GM21381 (cell line): Measurements from ENCODE around the gene HOXB1.
A peak's percentile ranks its signal among the peaks of the same experiment; 100 is the strongest.
"Not testable (repeated sequence)": the region's sequence is repeated elsewhere in the genome, so short reads cannot be mapped to it uniquely, and the experiment has no call there.

ENCODE experiments used
- ATAC-seq: cut with Tn5 transposase; IDR thresholded peaks from one replicate; pipeline ENCODE4 v1.9.1; 2021; ENCODE audit warnings: mild to moderate bottlenecking, moderate library complexity; ENCODE audit not compliant: unreplicated experiment

The HOXB1 gene

GRCh38 chr17:48523010-48523409 lies 7.8 kb downstream of the HOXB1 start:
- ATAC-seq, result no peak

GRCh38 chr17:48522031-48522653 lies 8.7 kb downstream of the HOXB1 start:
- ATAC-seq, result no peak

GRCh38 chr17:48520631-48521079 lies 10.2 kb downstream of the HOXB1 start:
- ATAC-seq, result no peak

- no peak for ATAC-seq
These were observed 11.4 kb downstream of the HOXB1 start for GRCh38 chr17:48519427-48519826.

- no peak for ATAC-seq
These were observed 13.3 kb downstream of the HOXB1 start for GRCh38 chr17:48517478-48517877.

- no peak for ATAC-seq
These were observed 14.6 kb downstream of the HOXB1 start for GRCh38 chr17:48515925-48516900.

GRCh38 chr17:48514477-48514876 lies 16.3 kb downstream of the HOXB1 start:
- ATAC-seq, result no peak

GRCh38 chr17:48513666-48514455 lies 16.9 kb downstream of the HOXB1 start:
- no peak for ATAC-seq

GRCh38 chr17:48513097-48513496 lies 17.7 kb downstream of the HOXB1 start:
- ATAC-seq, result no peak

GRCh38 chr17:48510761-48511604 lies 19.8 kb downstream of the HOXB1 start:
- ATAC-seq, result peak; percentile 56

GRCh38 chr17:48510381-48510760 lies 20.4 kb downstream of the HOXB1 start:
- ATAC-seq, result no peak

GRCh38 chr17:48509708-48510107 lies 21.1 kb downstream of the HOXB1 start:
- not testable (repeated sequence) for ATAC-seq

GRCh38 chr17:48506246-48506645 lies 24.6 kb downstream of the HOXB1 start:
- ATAC-seq, result no peak

GRCh38 chr17:48505788-48506187 lies 25.0 kb downstream of the HOXB1 start:
- peak; percentile 74 for ATAC-seq

GRCh38 chr17:48504953-48505352 lies 25.9 kb downstream of the HOXB1 start:
- no peak for ATAC-seq

- no peak for ATAC-seq
These were observed 27.1 kb downstream of the HOXB1 start for GRCh38 chr17:48503747-48504146.

GRCh38 chr17:48502901-48503300 lies 27.9 kb downstream of the HOXB1 start:
- no peak for ATAC-seq

GRCh38 chr17:48502312-48502711 lies 28.5 kb downstream of the HOXB1 start:
- ATAC-seq, result no peak

GRCh38 chr17:48500435-48501426 lies 30.1 kb downstream of the HOXB1 start:
- ATAC-seq, result no peak
